OCI-LY7 (cell line): ENCODE measurements around the gene CATSPER1. TPM values are rescaled to one million over a fixed set of nuclear protein-coding genes. Genes with fewer than 3 reads are reported as not detected.

ENCODE experiments used
- BruUV-seq: library from RNA; stranded (reverse); fragments of 400-500 nt; replicated peaks from 2 replicates; lab custom pipeline; 2021; lab: Mats Ljungman, UMichigan
- CTCF ChIA-PET: fragments of 300-600 bp; sonication (Branson Sonifier 250); formaldehyde crosslinking; loops from one replicate; lab custom pipeline; 2022; ENCODE audit warnings: antibody characterized with exemption; ENCODE audit not compliant: unreplicated experiment; lab: Charles Lee
- POLR2A ChIA-PET: fragments of 300-600 bp; sonication (Branson Sonifier 250); formaldehyde crosslinking; loops from one replicate; lab custom pipeline; 2022; ENCODE audit warnings: antibody characterized with exemption; lab: Charles Lee
- DNase-seq: peaks from one replicate; pipeline ENCODE4 v3.0.0-alpha.2; 2015; ENCODE audit warnings: low spot score
- H2AFZ ChIP-seq: fragments of 200-600 bp; sonication (generic), shearing (Covaris generic); 2 replicates; pipeline ENCODE4 v1.6.1; 2014; ENCODE audit warnings: mild to moderate bottlenecking, antibody characterized with exemption, low read length, moderate library complexity
- H3K27ac ChIP-seq: fragments of 200-600 bp; sonication (generic); 2 replicates; pipeline ENCODE4 v1.5.1; 2014; ENCODE audit warnings: mixed run types, low read depth, mild to moderate bottlenecking, moderate library complexity, low read length, inconsistent platforms; ENCODE audit not compliant: poor library complexity, severe bottlenecking
- H3K36me3 ChIP-seq: fragments of 200-600 bp; sonication (generic); 2 replicates; pipeline ENCODE4 v1.6.1; 2014; ENCODE audit warnings: mild to moderate bottlenecking, antibody characterized with exemption, low read length, moderate library complexity, mixed read lengths; ENCODE audit not compliant: insufficient read depth
- H3K4me1 ChIP-seq: fragments of 200-600 bp; sonication (generic); 2 replicates; pipeline ENCODE4 v1.5.1; 2014; ENCODE audit warnings: mild to moderate bottlenecking, low read length; ENCODE audit not compliant: insufficient read depth, poor library complexity, severe bottlenecking
- H3K4me2 ChIP-seq: fragments of 200-600 bp; sonication (generic); 2 replicates; pipeline ENCODE4 v1.6.1; 2014; ENCODE audit warnings: mild to moderate bottlenecking, low read length
- H3K4me3 ChIP-seq: fragments of 200-600 bp; sonication (generic); 2 replicates; pipeline ENCODE4 v1.5.1; 2014; ENCODE audit warnings: mild to moderate bottlenecking, low read depth, low read length; ENCODE audit not compliant: poor library complexity, severe bottlenecking
- H3K79me2 ChIP-seq: fragments of 200-600 bp; sonication (generic); 2 replicates; pipeline ENCODE4 v1.6.1; 2016; ENCODE audit warnings: low read depth, mild to moderate bottlenecking, low read length, moderate library complexity, mixed read lengths; ENCODE audit not compliant: insufficient read depth
- H3K9me2 ChIP-seq: fragments of 200-600 bp; sonication (generic); 2 replicates; pipeline ENCODE4 v1.6.1; 2016; ENCODE audit warnings: mild to moderate bottlenecking, low read length, mixed read lengths; ENCODE audit not compliant: insufficient read depth
- H3K9me3 ChIP-seq: fragments of 200-600 bp; sonication (generic); 2 replicates; pipeline ENCODE4 v1.6.1; 2014; ENCODE audit warnings: mild to moderate bottlenecking, mixed run types, low read length, mixed read lengths
- H4K20me1 ChIP-seq: fragments of 200-600 bp; sonication (generic); 2 replicates; pipeline ENCODE4 v1.6.1; 2014; ENCODE audit warnings: mild to moderate bottlenecking, antibody characterized with exemption, low read length, moderate library complexity, mixed read lengths; ENCODE audit not compliant: insufficient read depth
- CTCF ChIP-seq: fragments of 200-600 bp; sonication (generic); conservative IDR thresholded peaks from 2 replicates; pipeline ENCODE4 v1.5.1; 2014; ENCODE audit warnings: mild to moderate bottlenecking, antibody characterized with exemption, low read length, moderate library complexity, mixed read lengths
- EZH2phosphoT487 ChIP-seq: fragments of 200-600 bp; sonication (generic); IDR thresholded peaks from 2 replicates; pipeline ENCODE4 v1.6.1; 2018; ENCODE audit warnings: low read depth, borderline replicate concordance, mild to moderate bottlenecking, mixed run types, antibody characterized with exemption, low read length, moderate library complexity, mixed read lengths
- intact Hi-C: fragments of 100-400 bp; cut with micrococcal nuclease; formaldehyde crosslinking; loops from one replicate; pipeline ENCODE4 v1.10.0; 2022; ENCODE audit not compliant: unreplicated experiment
- total RNA-seq, 2 experiments: library from RNA; depleted of rRNA in 1 of 2; stranded (reverse); fragments of >200 nt in 1 of 2; shearing (Covaris generic) in 1 of 2; gene quantifications; 2 replicates each; pipeline ENCODE4 v1.2.3, GENCODE V29; 2014 to 2022

CATSPER1 gene
- total RNA-seq, 2 experiments from 2014 or later = not detected

GRCh38 chr11:66048547-66049323 lies 22.5 kb upstream of the CATSPER1 start, which contains the start of gene GAL3ST3:
TSS of gene GAL3ST3 (minus strand) at chr11:66049161. CDS start at chr11:66045415, 3,746 bp downstream.
- TF ChIP-seq EZH2phosphoT487 (no peak), CTCF (no peak)

DNA sequence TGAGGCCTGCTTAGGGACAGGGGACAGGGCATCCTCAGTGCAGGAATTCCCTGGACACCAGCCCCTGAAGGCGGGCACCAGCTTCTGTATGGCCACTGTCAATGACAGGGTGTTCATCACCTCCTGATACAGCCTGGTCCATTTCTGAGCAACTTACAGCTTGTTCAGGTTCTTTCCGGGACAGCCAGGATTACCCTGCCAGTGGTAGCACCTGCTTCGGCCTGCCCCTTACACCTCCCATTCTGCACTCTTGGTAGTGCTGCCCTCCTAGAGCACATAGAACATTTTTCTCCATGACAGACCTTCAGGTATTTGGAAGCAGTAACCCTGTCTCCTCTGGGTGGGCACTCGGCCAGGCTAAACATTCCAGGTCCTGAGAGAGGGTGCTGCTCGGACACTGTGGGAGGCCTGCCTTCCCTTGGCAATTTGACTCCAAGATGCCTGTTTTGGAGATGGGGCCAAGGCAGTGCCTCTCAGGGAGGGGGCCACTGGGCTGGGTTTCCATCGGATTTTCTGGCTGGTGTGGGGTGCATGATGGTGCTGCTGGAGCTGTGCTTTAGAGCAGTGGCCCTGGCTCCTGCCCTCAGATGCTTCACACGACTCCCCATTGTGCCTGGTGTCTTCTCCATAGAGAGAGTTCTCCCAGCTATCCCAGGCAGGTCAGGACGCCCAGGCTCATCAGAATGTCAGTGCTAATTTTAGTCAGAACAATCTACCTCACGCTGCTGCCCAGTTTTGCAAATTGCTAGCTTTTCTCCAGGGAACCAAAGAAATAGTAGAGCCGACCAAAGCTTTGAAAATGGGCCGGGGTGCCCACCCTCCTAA lies 21.5 kb upstream of the CATSPER1 start:
- Histone ChIP-seq H3K27ac (no peak overlapping the region), H4K20me1 (no peaks in the 10 kb centered on the region), H3K4me1 (peaks cover 25% of the 10 kb centered on the region), H3K79me2 (peaks cover 6% of the 10 kb centered on the region), H3K9me3 (no peaks in the 10 kb centered on the region), H3K9me2 (no peaks in the 10 kb centered on the region), H2AFZ (no peak overlapping the region), H3K4me2 (no peak overlapping the region), H3K36me3 (0 out of 2 replicates have a peak, but pooled peaks cover 4% of the 10 kb centered on the region), H3K4me3 (no peak overlapping the region)
- no peak for DNase-seq
- intact Hi-C loops = no loop called here
- ChIA-PET POLR2A (interaction anchor here (0.6 kb wide), 1 partner anchor 71 kb away, joined by 3 read pairs; no protein-coding TSS in a partner anchor), CTCF (interaction anchor here (0.5 kb wide), 1 partner anchor 241 kb away, joined by 8 read pairs; the partner anchor contains the start of gene YIF1A)
- TF ChIP-seq CTCF (no peak), EZH2phosphoT487 (no peak)
- BruUV-seq = no TSS peak

More at GRCh38 chr11:66048547-66049323, 22.5 kb upstream of the CATSPER1 start, which contains the start of gene GAL3ST3:
- POLR2A ChIA-PET = no interaction called here
- Histone ChIP-seq H4K20me1 (no peaks in the 10 kb centered on the region), H3K36me3 (peaks cover 13% of the 10 kb centered on the region; the same call in 1 of the 2 replicates), H3K27ac (no peak within 1 kb of the TSS), H3K4me2 (no peak within 1 kb of the TSS), H3K9me3 (no peaks in the 10 kb centered on the region), H3K79me2 (peaks cover 16% of the 10 kb centered on the region), H3K4me1 (peaks cover 34% of the 10 kb centered on the region), H2AFZ (no peak within 1 kb of the TSS), H3K9me2 (no peaks in the 10 kb centered on the region), H3K4me3 (no peak within 1 kb of the TSS)
- intact Hi-C loops = no loop called here
- BruUV-seq = no TSS peak
- no peak for DNase-seq
- CTCF ChIA-PET = interaction anchor here (0.5 kb wide), 1 partner anchor 240 kb away, joined by 8 read pairs; the partner anchor contains the start of gene YIF1A
